ENCODE measurements around the gene NLK.

Gene NLK

GRCh38 chr17:28160610-28161009 lies 118.1 kb downstream of the NLK start:
- DNase-seq (ENCODE audit: low spot score), result no peak
- no peak for TF ChIP-seq CTCF (IDR thresholded peaks at IDR 0.05; ENCODE audit: extremely low read depth, insufficient read depth, missing control alignments)
- in situ Hi-C loops (cut with MboI; ENCODE audit: low pct_unique_long_range_greater_than_20kb, low sequenced_read_pairs, unreplicated experiment), result no loop called here

- no peak for TF ChIP-seq CTCF (IDR thresholded peaks at IDR 0.05; ENCODE audit: extremely low read depth, insufficient read depth, missing control alignments)
- no peak for DNase-seq (ENCODE audit: low spot score)
- in situ Hi-C loops (cut with MboI; ENCODE audit: low pct_unique_long_range_greater_than_20kb, low sequenced_read_pairs, unreplicated experiment), result no loop called here
Observed at GRCh38 chr17:28161311-28161710, 118.8 kb downstream of the NLK start.

- no peak for TF ChIP-seq CTCF (IDR thresholded peaks at IDR 0.05; ENCODE audit: extremely low read depth, insufficient read depth, missing control alignments)
- in situ Hi-C loops (cut with MboI; ENCODE audit: low pct_unique_long_range_greater_than_20kb, low sequenced_read_pairs, unreplicated experiment), result no loop called here
- no peak for DNase-seq (ENCODE audit: low spot score)
Observed at GRCh38 chr17:28166478-28166877, 124.0 kb downstream of the NLK start.

- DNase-seq (ENCODE audit: low spot score), result no peak
- TF ChIP-seq CTCF (IDR thresholded peaks at IDR 0.05; ENCODE audit: extremely low read depth, insufficient read depth, missing control alignments), result no peak
- in situ Hi-C loops (cut with MboI; ENCODE audit: low pct_unique_long_range_greater_than_20kb, low sequenced_read_pairs, unreplicated experiment), result no loop called here
Observed at GRCh38 chr17:28169621-28170349, 127.3 kb downstream of the NLK start.

GRCh38 chr17:28170771-28171170 lies 128.3 kb downstream of the NLK start:
- in situ Hi-C loops (cut with MboI; ENCODE audit: low pct_unique_long_range_greater_than_20kb, low sequenced_read_pairs, unreplicated experiment), result no loop called here
- no peak for DNase-seq (ENCODE audit: low spot score)
- TF ChIP-seq CTCF (IDR thresholded peaks at IDR 0.05; ENCODE audit: extremely low read depth, insufficient read depth, missing control alignments), result no peak

- DNase-seq (ENCODE audit: low spot score), result no peak
- TF ChIP-seq CTCF (IDR thresholded peaks at IDR 0.05; ENCODE audit: extremely low read depth, insufficient read depth, missing control alignments), result no peak
- in situ Hi-C loops (cut with MboI; ENCODE audit: low pct_unique_long_range_greater_than_20kb, low sequenced_read_pairs, unreplicated experiment), result no loop called here
Observed at GRCh38 chr17:28173031-28173561, 130.6 kb downstream of the NLK start.
